ENCODE results near the gene HDAC2.

GRCh38 chr6:113967777-113968176 is 3.2 kb downstream of the HDAC2 start:
- TF ChIP-seq REST (IDR thresholded peaks at IDR 0.05; ENCODE audit: insufficient read depth in 1 of 2, low read depth in 2 of 2, low read length in 1 of 2): no peak
- TF ChIP-seq CTCF (IDR thresholded peaks at IDR 0.05): no peak
- TF ChIP-seq SIN3A (IDR thresholded peaks at IDR 0.05; ENCODE audit: borderline replicate concordance, insufficient read depth, low read depth, low read length): no peak
- no peak for TF ChIP-seq TCF7L2 (IDR thresholded peaks at IDR 0.05; ENCODE audit: low read depth, low read length)
